T-helper 2 cell (primary cell): ENCODE measurements around the gene SMOC1.
"Not testable (repeated sequence)": the region's sequence is repeated elsewhere in the genome, so short reads cannot be mapped to it uniquely, and the experiment has no call there.

Source experiments
- DNase-seq, 5 experiments: peaks; one replicate each; pipeline versions ENCODE4 v3.0.0 to v3.0.0-alpha.2; 2012 to 2022

SMOC1 gene

GRCh38 chr14:69901113-69901951 lies 22.1 kb downstream of the SMOC1 start:
- no peak for DNase-seq

DNA sequence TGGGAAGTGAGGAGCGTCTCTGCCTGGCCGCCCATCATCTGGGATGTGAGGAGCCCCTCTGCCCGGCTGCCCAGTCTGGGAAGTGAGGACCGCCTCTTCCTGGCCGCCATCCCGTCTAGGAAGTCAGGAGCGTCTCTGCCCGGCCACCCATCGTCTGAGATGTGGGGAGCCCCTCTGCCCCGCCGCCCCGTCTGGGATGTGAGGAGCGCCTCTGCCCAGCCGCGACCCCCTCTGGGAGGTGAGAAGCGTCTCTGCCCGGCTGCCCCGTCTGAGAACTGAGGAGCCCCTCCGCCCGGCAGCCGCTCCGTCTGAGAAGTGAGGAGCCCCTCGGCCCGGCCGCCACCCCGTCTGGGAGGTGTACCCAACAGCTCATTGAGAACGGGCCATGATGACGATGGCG lies 23.8 kb downstream of the SMOC1 start:
- not testable (repeated sequence) for DNase-seq

- no peak for DNase-seq
Measured at GRCh38 chr14:69904246-69904645, 25.0 kb downstream of the SMOC1 start.

DNA sequence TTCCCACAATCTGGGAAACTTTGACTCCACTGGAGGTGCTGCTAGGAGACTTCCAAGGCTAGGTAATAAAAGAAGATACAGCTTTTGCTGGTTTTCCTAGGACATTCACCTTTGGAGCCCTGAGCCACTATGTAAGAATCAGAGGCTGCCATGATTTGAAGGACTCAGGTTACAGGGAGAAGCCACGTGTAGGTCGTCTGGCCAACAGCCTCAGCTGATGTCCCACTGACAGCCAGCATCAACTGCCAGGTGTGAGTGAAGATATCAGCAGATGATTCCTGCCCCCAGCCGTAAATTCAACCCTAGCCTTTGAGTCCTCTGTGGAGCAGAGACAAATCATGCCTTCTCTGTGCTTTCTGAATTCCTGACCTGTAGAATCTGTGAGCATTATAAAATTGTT lies 27.0 kb downstream of the SMOC1 start:
- no peak for DNase-seq

GRCh38 chr14:69909826-69910550 lies 30.8 kb downstream of the SMOC1 start:
- DNase-seq, result no peak

GRCh38 chr14:69910871-69911270 lies 31.7 kb downstream of the SMOC1 start:
- no peak for DNase-seq

GRCh38 chr14:69913686-69914085 lies 34.5 kb downstream of the SMOC1 start:
- DNase-seq, result no peak

- DNase-seq, result no peak
Measured at GRCh38 chr14:69916396-69916795, 37.2 kb downstream of the SMOC1 start.

GRCh38 chr14:69917287-69917686 lies 38.1 kb downstream of the SMOC1 start:
- DNase-seq, result no peak

GRCh38 chr14:69919815-69920214 lies 40.6 kb downstream of the SMOC1 start:
- DNase-seq, result no peak

GRCh38 chr14:69921052-69921451 lies 41.8 kb downstream of the SMOC1 start:
- DNase-seq, result no peak

- DNase-seq, result no peak
Measured at GRCh38 chr14:69922198-69922597, 43.0 kb downstream of the SMOC1 start.

DNA sequence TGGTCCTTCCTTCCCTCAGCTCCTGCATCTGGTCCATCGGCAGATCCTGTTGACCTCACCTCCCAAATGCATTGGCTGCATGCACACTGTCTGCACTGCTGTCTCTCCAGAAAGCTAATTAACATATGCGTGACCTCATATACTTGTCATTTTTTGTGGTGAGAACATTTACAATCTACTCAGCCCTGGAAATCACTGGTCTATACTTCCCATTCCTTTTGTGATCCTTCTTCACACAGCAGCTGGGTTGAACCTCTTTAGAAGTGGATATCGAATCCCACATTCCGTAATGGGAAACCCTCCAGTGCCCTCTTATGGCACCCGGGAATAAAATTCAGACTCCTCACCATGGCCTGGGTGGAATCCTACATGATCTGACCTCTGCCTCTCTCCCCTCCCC lies 45.0 kb downstream of the SMOC1 start:
- DNase-seq, result no peak

- no peak for DNase-seq
Measured at GRCh38 chr14:69928111-69928523, 48.9 kb downstream of the SMOC1 start.

DNA sequence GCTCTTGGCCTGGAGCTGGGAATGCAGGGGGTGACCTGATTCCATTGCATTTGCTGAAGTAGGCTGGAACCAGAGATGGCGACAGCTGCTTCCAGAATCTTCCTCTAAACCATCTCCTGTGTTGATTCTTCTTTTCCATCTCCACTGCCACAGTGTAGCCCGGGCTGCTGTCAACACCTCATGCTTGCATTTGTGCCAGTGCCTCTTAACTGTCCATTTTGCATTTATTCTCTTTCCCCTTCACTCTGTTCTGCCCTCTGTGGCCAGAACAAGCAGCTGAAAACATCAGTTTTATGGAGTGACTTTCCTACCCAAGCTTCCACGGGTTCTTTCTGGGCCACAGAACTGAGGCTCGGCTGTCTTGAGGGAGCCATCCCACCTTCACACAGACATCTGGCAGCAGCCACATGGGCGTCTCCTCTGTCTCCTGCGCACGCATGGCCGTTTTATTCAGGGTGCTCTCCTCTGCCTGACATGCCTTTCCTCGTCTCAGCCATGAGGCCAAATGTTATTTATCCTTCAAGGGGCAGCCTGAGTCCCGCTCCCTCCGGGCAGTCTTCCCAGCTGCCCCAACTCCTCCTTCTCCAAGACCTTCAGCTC lies 51.7 kb downstream of the SMOC1 start:
- no peak for DNase-seq

DNA sequence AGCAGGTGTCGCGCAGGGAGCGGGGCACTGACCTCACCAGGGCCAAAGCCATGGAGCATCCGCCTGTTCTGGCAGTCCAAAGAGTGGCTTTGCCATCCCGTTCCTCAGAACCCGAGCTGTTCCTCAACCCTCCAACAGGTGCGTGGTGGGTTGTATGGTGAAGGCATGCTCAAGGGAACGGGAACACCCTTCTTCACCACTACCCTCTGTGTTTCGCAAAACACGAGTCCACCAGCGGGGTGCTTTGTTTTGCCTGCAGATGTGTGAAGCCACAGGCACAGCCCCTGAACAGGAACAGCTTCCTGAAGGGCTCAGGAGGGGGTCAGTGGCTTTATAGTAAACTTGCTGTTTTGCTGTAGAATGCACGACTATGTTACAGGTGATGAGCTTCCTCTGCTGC lies 52.7 kb downstream of the SMOC1 start:
- DNase-seq, result no peak

GRCh38 chr14:69932391-69932790 lies 53.2 kb downstream of the SMOC1 start:
- DNase-seq, result no peak

GRCh38 chr14:69933623-69934275 lies 54.5 kb downstream of the SMOC1 start:
- DNase-seq, result no peak

GRCh38 chr14:69937367-69938081 lies 58.3 kb downstream of the SMOC1 start:
- DNase-seq, result no peak

DNA sequence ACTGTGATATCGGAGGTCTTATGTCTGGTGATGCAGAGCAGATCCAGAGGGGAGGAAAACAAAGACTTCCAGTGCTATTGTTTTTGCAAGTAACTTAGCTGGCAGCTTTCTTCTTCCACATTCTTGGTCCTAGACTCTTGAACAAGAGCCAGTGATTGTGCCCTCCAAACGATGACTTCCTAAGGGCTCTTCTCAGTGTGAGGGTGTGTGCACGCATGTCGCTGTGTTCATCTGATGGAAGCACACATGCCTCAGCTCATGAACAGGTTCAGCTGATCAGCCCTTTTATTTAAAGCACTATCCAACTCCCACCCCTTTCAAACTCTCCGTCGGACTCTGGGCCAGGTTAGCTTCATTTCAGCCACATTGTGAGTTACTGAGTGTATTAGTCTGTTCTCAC lies 59.5 kb downstream of the SMOC1 start:
- DNase-seq, result no peak

DNA sequence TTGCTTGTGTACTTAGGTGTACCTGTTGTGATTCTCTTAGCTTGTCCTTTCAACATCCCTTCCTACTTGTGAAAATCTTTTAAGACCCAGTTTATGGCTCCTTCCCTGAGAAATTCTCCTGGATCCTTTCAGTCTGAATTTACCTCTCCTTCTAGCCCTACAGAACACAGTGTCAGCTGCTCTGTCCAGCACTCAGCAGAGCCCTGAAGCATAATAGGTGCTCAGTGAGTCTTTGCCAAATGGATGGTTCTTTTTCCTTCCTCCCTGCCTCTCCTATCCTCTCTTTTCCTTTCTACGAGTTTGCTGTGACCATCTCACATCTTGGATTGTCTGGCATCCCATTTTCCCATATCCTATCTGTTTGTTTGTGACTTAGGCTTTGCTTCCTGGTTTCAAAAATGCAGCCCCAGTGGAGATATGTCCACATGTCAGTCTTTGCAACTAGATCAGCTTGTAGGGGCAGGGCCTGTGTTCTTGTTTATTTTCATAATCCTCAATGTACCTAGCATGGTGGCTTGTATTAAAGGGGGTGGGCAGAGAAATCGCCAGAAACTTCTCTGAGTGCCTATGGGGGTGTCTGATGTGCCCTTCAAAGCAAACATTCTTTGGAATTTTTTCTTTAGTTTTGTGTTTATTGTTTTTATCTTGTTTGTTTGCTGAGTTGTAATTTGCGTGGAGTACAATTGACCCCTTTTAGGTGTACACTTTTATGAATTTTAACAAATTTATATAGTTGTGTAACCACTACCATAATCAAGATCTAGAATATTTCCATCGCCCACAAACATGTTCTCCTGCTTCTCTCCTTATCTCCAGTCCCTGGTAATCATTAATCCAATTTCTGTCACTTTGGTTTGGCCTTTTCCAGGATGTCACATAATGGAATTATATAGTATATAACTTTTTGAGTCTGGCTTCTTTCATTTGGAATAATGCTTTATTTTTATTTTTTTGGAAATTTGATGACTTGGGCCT lies 62.8 kb downstream of the SMOC1 start:
- no peak for DNase-seq
